Central memory CD8-positive, alpha-beta T cell (primary cell): ENCODE data around the gene GALNTL6.
"Not testable (repeated sequence)": the region's sequence is repeated elsewhere in the genome, so short reads cannot be mapped to it uniquely, and the experiment has no call there.

ENCODE experiments used
- ATAC-seq: fragments of 150-1000 bp; cut with Tn5 transposase; replicated peaks from 2 replicates; pipeline ENCODE4 v1.10.0; 2022; ENCODE audit warnings: mild to moderate bottlenecking, moderate FRiP score, moderate number of reproducible peaks; ENCODE audit not compliant: poor library complexity, severe bottlenecking; ENCODE audit errors: extremely low read depth
- DNase-seq, 2 donors: peaks; one replicate each; pipeline ENCODE4 v3.0.0; 2021; ENCODE audit warnings: low spot score in 2 of 2
- H3K27ac Mint-ChIP-seq: one replicate; pipeline ENCODE4 v1.8.0; 2022; ENCODE audit warnings: low read depth, mild to moderate bottlenecking, moderate library complexity, mixed read lengths
- H3K27me3 Mint-ChIP-seq: one replicate; pipeline ENCODE4 v1.8.0; 2022; ENCODE audit warnings: mixed read lengths
- H3K36me3 Mint-ChIP-seq: one replicate; pipeline ENCODE4 v1.8.0; 2022; ENCODE audit warnings: mild to moderate bottlenecking, moderate library complexity, mixed read lengths; ENCODE audit not compliant: insufficient read depth
- H3K4me1 Mint-ChIP-seq: one replicate; pipeline ENCODE4 v1.8.0; 2022; ENCODE audit warnings: mixed read lengths
- H3K4me3 Mint-ChIP-seq: one replicate; pipeline ENCODE4 v1.8.0; 2022; ENCODE audit warnings: mild to moderate bottlenecking, moderate library complexity, mixed read lengths
- H3K9me3 Mint-ChIP-seq: one replicate; pipeline ENCODE4 v1.8.0; 2022; ENCODE audit warnings: mixed read lengths

Gene GALNTL6

GRCh38 chr4:173024203-173024602 lies 1211.0 kb downstream of the GALNTL6 start:
- Mint-ChIP-seq H3K9me3 (no peaks in the 10 kb centered on the region), H3K27ac (no peak overlapping the region), H3K4me3 (no peak overlapping the region), H3K4me1 (no peaks in the 10 kb centered on the region), H3K36me3 (no peaks in the 10 kb centered on the region), H3K27me3 (peaks cover 9% of the 10 kb centered on the region)
- ATAC-seq (no peak), DNase-seq (no peak)

DNA sequence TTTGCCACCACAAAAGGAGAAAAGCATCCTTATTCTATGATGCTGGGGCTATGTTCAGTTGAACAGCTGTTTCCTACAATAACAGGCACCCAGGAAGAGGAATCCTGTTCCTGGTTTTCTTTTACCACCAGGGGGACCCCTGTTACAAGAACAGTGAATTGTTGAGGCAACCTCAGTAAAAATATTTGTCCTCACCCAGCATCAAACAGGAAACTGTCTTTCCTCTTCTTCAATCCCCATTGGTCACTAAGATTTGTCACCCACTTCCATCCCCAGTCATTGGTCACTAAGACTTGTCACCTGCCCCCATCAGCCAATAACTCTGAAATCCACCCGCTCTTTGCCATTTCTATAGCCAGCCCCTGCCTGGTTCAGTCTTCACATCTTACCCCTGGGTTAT lies 1211.9 kb downstream of the GALNTL6 start:
- Mint-ChIP-seq H3K27ac (no peak overlapping the region), H3K9me3 (no peaks in the 10 kb centered on the region), H3K4me3 (no peak overlapping the region), H3K27me3 (peaks cover 9% of the 10 kb centered on the region), H3K36me3 (no peaks in the 10 kb centered on the region), H3K4me1 (no peaks in the 10 kb centered on the region)
- DNase-seq = no peak
- no peak for ATAC-seq

- Mint-ChIP-seq H3K4me1 (no peaks in the 10 kb centered on the region), H3K36me3 (no peaks in the 10 kb centered on the region), H3K27ac (no peak overlapping the region), H3K9me3 (no peaks in the 10 kb centered on the region), H3K4me3 (no peak overlapping the region), H3K27me3 (peaks cover 67% of the 10 kb centered on the region)
- ATAC-seq = no peak
- DNase-seq = no peak
These were observed 1224.0 kb downstream of the GALNTL6 start for GRCh38 chr4:173037242-173037641.

DNA sequence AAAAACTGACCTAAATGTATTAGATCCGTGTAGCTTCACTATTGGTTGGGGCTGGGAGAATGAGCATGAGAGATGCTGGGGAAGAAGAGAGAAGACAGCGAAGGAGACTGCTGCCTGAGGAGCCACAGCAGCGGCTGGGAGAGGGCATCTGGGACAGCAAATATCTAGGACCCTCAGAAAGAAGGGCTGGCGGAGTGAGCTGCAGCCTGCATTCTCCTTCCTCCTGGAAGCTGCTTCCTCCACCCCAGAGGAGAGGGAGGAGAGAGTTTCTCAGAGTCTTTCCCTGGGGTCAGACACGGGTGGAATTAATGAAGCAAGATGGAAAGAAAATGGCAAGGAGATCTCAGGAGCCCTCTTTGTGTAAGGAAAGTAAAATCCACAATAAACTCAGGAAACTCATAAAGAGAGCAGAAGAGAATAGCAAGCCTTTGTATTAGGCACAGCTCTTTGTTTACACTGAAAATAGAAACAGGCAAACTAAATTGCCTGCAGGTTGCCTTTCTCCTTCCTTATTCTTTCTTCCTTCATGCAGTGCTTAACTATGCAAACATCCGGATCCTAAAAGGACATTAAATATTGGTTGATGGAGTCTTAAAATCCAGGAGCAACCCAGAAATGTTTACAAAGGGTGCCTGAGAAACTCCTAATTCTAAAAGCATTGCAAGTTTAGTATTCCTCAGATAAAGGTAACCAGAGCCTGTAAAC lies 1225.1 kb downstream of the GALNTL6 start:
- DNase-seq = no peak
- no peaks in the 10 kb centered on the region for H3K36me3 Mint-ChIP-seq
- H3K27ac Mint-ChIP-seq = no peak overlapping the region
- H3K4me1 Mint-ChIP-seq = no peaks in the 10 kb centered on the region
- no peaks in the 10 kb centered on the region for H3K9me3 Mint-ChIP-seq
- H3K27me3 Mint-ChIP-seq = peaks cover 78% of the 10 kb centered on the region
- no peak for ATAC-seq
- no peak overlapping the region for H3K4me3 Mint-ChIP-seq

- Mint-ChIP-seq H3K27me3 (peaks cover 70% of the 10 kb centered on the region), H3K36me3 (peaks cover 2% of the 10 kb centered on the region), H3K4me3 (no peak overlapping the region), H3K4me1 (no peaks in the 10 kb centered on the region), H3K27ac (no peak overlapping the region), H3K9me3 (no peaks in the 10 kb centered on the region)
- DNase-seq (no peak), ATAC-seq (no peak)
These were observed 1226.7 kb downstream of the GALNTL6 start for GRCh38 chr4:173039617-173040577.

DNA sequence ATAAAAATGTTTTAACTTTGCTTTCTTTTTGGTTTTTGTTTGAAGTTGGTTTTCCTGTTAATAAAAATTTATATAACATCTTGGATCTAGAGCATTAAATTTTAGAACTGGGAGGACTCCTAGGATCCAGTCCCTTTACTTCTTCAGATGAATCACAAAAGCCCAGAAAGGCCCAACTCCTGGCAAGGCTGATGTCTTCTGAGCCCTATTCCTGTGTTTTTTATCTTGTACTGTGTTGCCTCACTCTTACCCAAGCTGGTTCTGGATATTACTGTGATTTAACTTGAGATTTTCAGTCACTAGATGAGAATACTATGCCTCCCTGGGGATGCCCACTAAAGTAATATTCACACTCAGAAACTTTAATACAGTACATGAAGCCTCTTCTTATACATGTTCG lies 1228.3 kb downstream of the GALNTL6 start:
- Mint-ChIP-seq H3K27me3 (peaks cover 55% of the 10 kb centered on the region), H3K27ac (no peak overlapping the region), H3K4me1 (no peaks in the 10 kb centered on the region), H3K4me3 (no peak overlapping the region), H3K36me3 (peaks cover 2% of the 10 kb centered on the region), H3K9me3 (no peaks in the 10 kb centered on the region)
- DNase-seq (no peak), ATAC-seq (no peak)

GRCh38 chr4:173042139-173042538 lies 1228.9 kb downstream of the GALNTL6 start:
- not testable (repeated sequence) for H3K4me3 Mint-ChIP-seq, DNase-seq, ATAC-seq, H3K27ac Mint-ChIP-seq, H3K4me1 Mint-ChIP-seq, H3K36me3 Mint-ChIP-seq, H3K9me3 Mint-ChIP-seq
- H3K27me3 Mint-ChIP-seq = peaks cover 51% of the 10 kb centered on the region

- peaks cover 2% of the 10 kb centered on the region for H3K36me3 Mint-ChIP-seq
These were observed 1231.1 kb downstream of the GALNTL6 start for GRCh38 chr4:173044340-173044739.

DNA sequence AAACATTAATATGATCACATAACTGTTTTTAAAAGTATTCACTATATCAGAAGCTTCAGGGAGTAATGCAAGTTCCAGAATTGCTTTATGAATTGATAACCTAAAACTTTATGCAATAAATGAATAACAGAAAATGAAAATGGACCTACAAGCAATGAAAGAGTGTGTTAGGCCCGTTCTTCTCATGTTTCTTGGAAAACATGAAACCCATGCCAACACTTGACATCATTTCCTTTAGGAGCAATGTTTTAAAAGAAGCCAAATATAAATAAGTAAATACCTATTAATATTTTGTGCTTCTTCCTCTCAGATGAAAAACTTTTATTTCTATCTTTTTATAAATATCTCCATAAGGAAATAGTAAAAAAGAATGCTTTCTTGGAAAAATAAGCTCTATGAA lies 1232.4 kb downstream of the GALNTL6 start:
- no peak overlapping the region for H3K4me3 Mint-ChIP-seq
- DNase-seq (no peak), ATAC-seq (no peak)
- H3K4me1 Mint-ChIP-seq = no peaks in the 10 kb centered on the region
- peaks cover 2% of the 10 kb centered on the region for H3K36me3 Mint-ChIP-seq
- H3K9me3 Mint-ChIP-seq = no peaks in the 10 kb centered on the region
- H3K27ac Mint-ChIP-seq = no peak overlapping the region
- H3K27me3 Mint-ChIP-seq = peaks cover 38% of the 10 kb centered on the region

More at GRCh38 chr4:173044340-173044739, 1231.1 kb downstream of the GALNTL6 start:
- Mint-ChIP-seq H3K4me1 (no peaks in the 10 kb centered on the region), H3K4me3 (no peak overlapping the region), H3K9me3 (no peaks in the 10 kb centered on the region), H3K27ac (no peak overlapping the region), H3K27me3 (peaks cover 37% of the 10 kb centered on the region)
- DNase-seq = no peak
- no peak for ATAC-seq

DNA sequence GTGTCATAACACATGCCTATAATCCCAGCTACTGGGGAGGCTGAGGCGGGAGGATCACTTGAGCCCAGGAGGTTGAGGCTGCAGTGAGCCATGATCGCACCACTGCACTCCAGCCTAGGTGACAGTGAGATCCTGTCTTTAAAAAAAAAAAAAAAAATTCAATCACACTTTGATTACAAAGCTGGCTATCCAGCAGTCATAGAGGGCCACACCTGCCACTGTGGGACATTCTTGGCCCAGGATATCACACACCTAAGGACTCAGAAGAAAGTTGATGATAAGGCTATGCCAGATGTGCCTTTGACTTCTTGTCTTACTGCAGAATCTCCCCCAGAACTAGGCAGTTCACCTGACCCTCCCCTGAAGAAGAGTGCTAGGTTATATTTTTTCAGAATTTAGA lies 1232.9 kb downstream of the GALNTL6 start:
- Mint-ChIP-seq H3K36me3 (peaks cover 2% of the 10 kb centered on the region), H3K27me3 (peaks cover 38% of the 10 kb centered on the region), H3K4me3 (no peak overlapping the region), H3K4me1 (no peaks in the 10 kb centered on the region), H3K27ac (no peak overlapping the region), H3K9me3 (no peaks in the 10 kb centered on the region)
- DNase-seq (no peak), ATAC-seq (no peak)

- Mint-ChIP-seq H3K4me3 (no peak overlapping the region), H3K27me3 (peaks cover 38% of the 10 kb centered on the region), H3K4me1 (no peaks in the 10 kb centered on the region), H3K36me3 (peaks cover 2% of the 10 kb centered on the region), H3K27ac (no peak overlapping the region), H3K9me3 (no peaks in the 10 kb centered on the region)
- ATAC-seq (no peak), DNase-seq (no peak)
These were observed 1233.6 kb downstream of the GALNTL6 start for GRCh38 chr4:173046818-173047217.

GRCh38 chr4:173051232-173051631 lies 1238.0 kb downstream of the GALNTL6 start:
- Mint-ChIP-seq H3K27ac (no peak overlapping the region), H3K9me3 (no peaks in the 10 kb centered on the region)

GRCh38 chr4:173051716-173052115 lies 1238.5 kb downstream of the GALNTL6 start:
- no peak overlapping the region for H3K4me3 Mint-ChIP-seq
- no peaks in the 10 kb centered on the region for H3K4me1 Mint-ChIP-seq

More at GRCh38 chr4:173051232-173051631, 1238.0 kb downstream of the GALNTL6 start:
- ATAC-seq = no peak
- H3K4me1 Mint-ChIP-seq = no peaks in the 10 kb centered on the region
- DNase-seq = no peak
- no peaks in the 10 kb centered on the region for H3K36me3 Mint-ChIP-seq
- H3K27me3 Mint-ChIP-seq = peaks cover 33% of the 10 kb centered on the region
- no peak overlapping the region for H3K4me3 Mint-ChIP-seq

More at GRCh38 chr4:173051716-173052115, 1238.5 kb downstream of the GALNTL6 start:
- H3K36me3 Mint-ChIP-seq = no peaks in the 10 kb centered on the region
- H3K27ac Mint-ChIP-seq = no peak overlapping the region
- no peak for DNase-seq
- no peaks in the 10 kb centered on the region for H3K9me3 Mint-ChIP-seq
- H3K27me3 Mint-ChIP-seq = peaks cover 33% of the 10 kb centered on the region
- ATAC-seq = no peak
